H1 (cell line): Measurements from ENCODE around the gene RASGRF1. TPM values are rescaled to one million over a fixed set of nuclear protein-coding genes. Genes with fewer than 3 reads are reported as not detected.

Experiments
- CTCF ChIA-PET: fragments of 300-600 bp; sonication (Branson Sonifier 250); formaldehyde crosslinking; loops from one replicate; lab custom pipeline; 2021; ENCODE audit not compliant: partially characterized antibody; lab: Charles Lee
- POLR2A ChIA-PET: fragments of 300-600 bp; sonication (Branson Sonifier 250); formaldehyde crosslinking; loops from one replicate; lab custom pipeline; 2021; ENCODE audit warnings: inconsistent platforms; ENCODE audit not compliant: partially characterized antibody; lab: Charles Lee
- DNase-seq, 2 experiments: peaks; one replicate each; pipeline versions ENCODE4 v3.0.0 to v3.0.0-alpha.2; 2010 to 2022; ENCODE audit warnings: low spot score in 2 of 2, low read depth in 1 of 2, mixed read lengths in 1 of 2
- FAIRE-seq: peaks from 2 replicates; lab custom pipeline; 2011; peaks lifted over from hg19 to GRCh38; lab: Jason Lieb, UNC
- H2AFZ ChIP-seq: 2 replicates; pipeline ENCODE4 v1.8.1; 2012; ENCODE audit warnings: low read length, inconsistent platforms
- H2AK5ac ChIP-seq: 2 replicates; pipeline ENCODE4 v1.6.1; 2013; ENCODE audit warnings: low read depth, low read length
- H2BK120ac ChIP-seq: replicated peaks from 2 replicates; pipeline ENCODE3; 2013; ENCODE audit warnings: low read depth, low read length, inconsistent platforms
- H2BK12ac ChIP-seq: 2 replicates; pipeline ENCODE4 v1.6.1; 2013; ENCODE audit warnings: low read depth, low read length
- H2BK15ac ChIP-seq: 2 replicates; pipeline ENCODE4 v1.6.1; 2013; ENCODE audit warnings: low read length
- H2BK20ac ChIP-seq: 2 replicates; pipeline ENCODE4 v1.6.1; 2013; ENCODE audit warnings: low read length
- H2BK5ac ChIP-seq: 2 replicates; pipeline ENCODE4 v1.6.1; 2013; ENCODE audit warnings: low read depth, low read length
- H3K14ac ChIP-seq: 2 replicates; pipeline ENCODE4 v1.6.1; 2013; ENCODE audit warnings: inconsistent platforms; ENCODE audit not compliant: insufficient read length
- H3K18ac ChIP-seq: 2 replicates; pipeline ENCODE4 v1.6.1; 2013; ENCODE audit warnings: low read length; ENCODE audit errors: extremely low read depth
- H3K23ac ChIP-seq: 2 replicates; pipeline ENCODE4 v1.6.1; 2013; ENCODE audit warnings: inconsistent platforms; ENCODE audit not compliant: insufficient read length
- H3K23me2 ChIP-seq: 2 replicates; pipeline ENCODE4 v1.6.1; 2013; ENCODE audit warnings: low read depth, low read length
- H3K27ac ChIP-seq: 2 replicates; pipeline ENCODE4 v1.6.1; 2011; ENCODE audit warnings: low read depth, low read length, inconsistent platforms
- H3K27me3 ChIP-seq, 4 experiments: replicated peaks in 1 of 4; 1 replicate in 1 of 4; 2 replicates in 3 of 4; pipeline versions ENCODE4 v1.6.1 to v1.8.1; 2011 to 2013; ENCODE audit warnings: low read length in 3 of 4, mild to moderate bottlenecking in 3 of 4, inconsistent platforms in 2 of 4, mixed read lengths in 2 of 4, moderate library complexity in 1 of 4; ENCODE audit not compliant: control insufficient read depth in 3 of 4, insufficient read depth in 3 of 4; ENCODE audit errors: extremely low read depth in 1 of 4
- H3K36me3 ChIP-seq, 4 experiments: 2 replicates each; pipeline versions ENCODE4 v1.6.1 to v1.8.1; 2011 to 2013; ENCODE audit warnings: mild to moderate bottlenecking in 4 of 4, low read length in 3 of 4, moderate library complexity in 2 of 4, control low read depth in 1 of 4, inconsistent platforms in 1 of 4; ENCODE audit not compliant: insufficient read depth in 4 of 4, control insufficient read depth in 2 of 4
- H3K4ac ChIP-seq: replicated peaks from 2 replicates; pipeline ENCODE3; 2013; ENCODE audit warnings: low read length, low read depth, mixed read lengths, inconsistent platforms; ENCODE audit not compliant: insufficient read length
- H3K4me1 ChIP-seq, 4 experiments: replicated peaks in 1 of 4; 1 replicate in 1 of 4; 2 replicates in 3 of 4; pipeline versions ENCODE4 v1.6.1 to v1.8.1; 2011 to 2013; ENCODE audit warnings: low read length in 3 of 4, inconsistent platforms in 2 of 4, mixed read lengths in 1 of 4; ENCODE audit not compliant: insufficient read depth in 4 of 4, control insufficient read depth in 3 of 4
- H3K4me2 ChIP-seq, 2 experiments: 2 replicates each; pipeline versions ENCODE4 v1.6.1 to v1.8.1; 2011 to 2013; ENCODE audit warnings: low read depth in 2 of 2, low read length in 2 of 2, control low read depth in 1 of 2, inconsistent platforms in 1 of 2, mild to moderate bottlenecking in 1 of 2; ENCODE audit not compliant: insufficient read depth in 1 of 2
- H3K4me3 ChIP-seq, 4 experiments: fragments of 200-600, 300-600 bp in 1 of 4; sonication (generic), shearing (Covaris generic), sonication (Bioruptor Twin) in 1 of 4; 2 replicates each; pipeline versions ENCODE4 v1.5.1 to v1.8.1; 2011 to 2016; ENCODE audit warnings: low read length in 4 of 4, low read depth in 3 of 4, control low read depth in 2 of 4, inconsistent platforms in 2 of 4, mild to moderate bottlenecking in 2 of 4, mixed read lengths in 1 of 4, moderate library complexity in 1 of 4; ENCODE audit not compliant: insufficient read depth in 2 of 4; ENCODE audit errors: extremely low read depth in 1 of 4
- H3K56ac ChIP-seq: replicated peaks from 2 replicates; pipeline ENCODE3; 2013; ENCODE audit warnings: low read depth, mild to moderate bottlenecking, mixed read lengths, low read length, inconsistent platforms; ENCODE audit not compliant: insufficient read length
- H3K79me1 ChIP-seq: 2 replicates; pipeline ENCODE4 v1.6.1; 2013; ENCODE audit warnings: low read depth, low read length, control low read depth
- H3K79me2 ChIP-seq, 2 experiments: 2 replicates each; pipeline versions ENCODE4 v1.6.1 to v1.8.1; 2012 to 2013; ENCODE audit warnings: low read length in 2 of 2, mild to moderate bottlenecking in 2 of 2, inconsistent platforms in 1 of 2; ENCODE audit not compliant: insufficient read depth in 2 of 2, control insufficient read depth in 1 of 2
- H3K9ac ChIP-seq, 4 experiments: replicated peaks in 1 of 4; 1 replicate in 1 of 4; 2 replicates in 3 of 4; pipeline versions ENCODE4 v1.6.1 to v1.8.1; 2011 to 2013; ENCODE audit warnings: low read depth in 3 of 4, low read length in 3 of 4, control low read depth in 2 of 4, mild to moderate bottlenecking in 2 of 4, moderate library complexity in 2 of 4, inconsistent platforms in 1 of 4; ENCODE audit errors: extremely low read depth in 1 of 4
- H3K9me3 ChIP-seq, 2 experiments: 2 replicates each; pipeline versions ENCODE4 v1.6.1 to v1.8.1; 2012 to 2013; ENCODE audit warnings: mild to moderate bottlenecking in 2 of 2, moderate library complexity in 2 of 2, control low read depth in 1 of 2, inconsistent platforms in 1 of 2, low read depth in 1 of 2, low read length in 1 of 2, mixed read lengths in 1 of 2; ENCODE audit not compliant: insufficient read depth in 2 of 2
- H4K20me1 ChIP-seq, 2 experiments: replicated peaks in 1 of 2; 2 replicates each; pipeline versions ENCODE3 to v1.8.1; 2011 to 2013; ENCODE audit warnings: inconsistent platforms in 2 of 2, low read length in 2 of 2, mild to moderate bottlenecking in 1 of 2; ENCODE audit not compliant: insufficient read depth in 2 of 2, control insufficient read depth in 1 of 2
- H4K5ac ChIP-seq: 2 replicates; pipeline ENCODE4 v1.6.1; 2013; ENCODE audit warnings: low read length, low read depth, mixed read lengths, inconsistent platforms; ENCODE audit not compliant: insufficient read length
- H4K8ac ChIP-seq: 2 replicates; pipeline ENCODE4 v1.8.0; 2013; ENCODE audit warnings: mild to moderate bottlenecking, moderate library complexity, low read length, inconsistent platforms; ENCODE audit not compliant: insufficient read depth; ENCODE audit errors: extremely low read depth
- H4K91ac ChIP-seq: replicated peaks from 2 replicates; pipeline ENCODE3; 2013; ENCODE audit warnings: low read length, mixed read lengths, inconsistent platforms; ENCODE audit not compliant: insufficient read length
- CTBP2 ChIP-seq: IDR thresholded peaks from 2 replicates; pipeline ENCODE4 v1.7.0; 2011; ENCODE audit warnings: borderline replicate concordance, mild to moderate bottlenecking, moderate library complexity, mixed read lengths, low read length; ENCODE audit not compliant: insufficient read depth, insufficient read length
- RXRA ChIP-seq: IDR thresholded peaks from 2 replicates; pipeline ENCODE4 v1.6.1; 2011; ENCODE audit warnings: low read depth, mild to moderate bottlenecking, low read length, moderate library complexity; ENCODE audit not compliant: insufficient read depth
- SAP30 ChIP-seq: fragments of 300-600 bp; sonication (generic); IDR thresholded peaks from 2 replicates; pipeline ENCODE4 v1.7.1; 2012; ENCODE audit warnings: low read length, moderate library complexity, mild to moderate bottlenecking, inconsistent platforms; ENCODE audit not compliant: insufficient read depth, insufficient replicate concordance
- SIRT6 ChIP-seq: IDR thresholded peaks from one replicate; pipeline ENCODE4 v1.7.1; 2012; ENCODE audit warnings: low read length, inconsistent platforms
- WGBS, 2 experiments: shearing (Covaris generic) in 1 of 2; methylation state at CpG; one replicate each; pipeline versions ENCODE4 v1.1.6 to v1.1.7; 2013 to 2015; ENCODE audit warnings: low lambda C conversion rate in 2 of 2, mixed read lengths in 2 of 2, inconsistent platforms in 1 of 2, low coverage in 1 of 2, missing lambda C conversion rate in 1 of 2; ENCODE audit not compliant: insufficient replicate concordance in 2 of 2, insufficient coverage in 1 of 2, insufficient read length in 1 of 2; ENCODE audit errors: extremely low coverage in 1 of 2, missing lambda C conversion rate in 1 of 2; 5-methylcytosine and 5-hydroxymethylcytosine counted together
- polyA plus RNA-seq, 7 experiments: library from polyadenylated mRNA; depleted of rRNA in 3 of 7; stranded (reverse) in 5 of 7; unstranded in 2 of 7; fragments of >200 nt in 5 of 7; fragments of 200-250 nt in 2 of 7; gene quantifications; 1 replicate in 5 of 7; 2 replicates in 1 of 7; 4 replicates in 1 of 7; pipeline versions ENCODE4 v1.2.1 to v1.2.3, GENCODE V29; 2011 to 2013; ENCODE audit warnings: missing spikeins in 2 of 7, mixed read lengths in 2 of 7
- total RNA-seq: library from RNA; stranded (reverse); fragmentation: NEBNext Ultra II Directional; extraction: Animal tissue kit (Norgen Biotek cat#: 25700); gene quantifications from 2 replicates; pipeline ENCODE4 v1.2.1, GENCODE V29; 2021
- TF ChIP-seq, protein P1 (sequence below): IDR thresholded peaks from 2 replicates; pipeline ENCODE4 v1.6.1; 2011; ENCODE audit warnings: low read depth, mild to moderate bottlenecking, low read length; ENCODE audit not compliant: insufficient read depth

Gene RASGRF1
- total and polyA plus RNA-seq, 2 of the 8 experiments (the other 6 are each of a cell fraction or from before 2014, with no cell fraction given) = 0.42 to 0.67 TPM

DNA sequence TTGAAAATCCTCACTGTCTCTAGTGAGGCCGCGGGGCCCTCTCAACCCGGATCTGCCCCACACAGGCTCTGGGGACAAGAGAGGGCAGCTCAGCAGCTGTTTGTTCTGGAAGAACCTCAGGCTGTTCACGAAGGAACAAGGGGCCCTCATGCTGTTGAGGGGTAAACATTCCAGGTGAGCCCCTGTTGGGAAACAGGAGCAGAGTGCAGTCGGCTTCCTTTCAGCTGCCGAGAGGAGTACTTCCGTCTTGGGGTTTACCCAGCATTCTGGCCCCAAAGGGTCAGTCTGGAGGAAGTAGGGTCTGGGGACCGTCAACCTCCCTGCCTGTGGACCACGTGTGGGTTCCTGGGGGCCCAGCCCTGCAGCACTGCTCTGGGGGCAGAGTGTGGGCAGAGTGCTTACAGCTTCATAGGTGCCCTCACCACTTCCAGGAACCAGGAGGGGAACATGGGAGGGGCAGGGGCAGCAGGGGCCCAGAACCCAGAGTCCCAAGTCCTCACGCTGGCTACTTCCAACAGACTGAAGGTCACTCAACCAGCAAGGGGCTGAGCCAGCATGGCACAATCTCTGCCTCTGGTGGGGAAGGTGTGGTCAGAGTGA is 96.5 kb downstream of the RASGRF1 start:
- no peak for FAIRE-seq
- Histone ChIP-seq H2BK12ac (peak overlapping the region; percentile 23; the same call in 1 of the 2 replicates), H3K9me3 (no peaks in the 10 kb centered on the region), H3K27me3 (no peaks in the 10 kb centered on the region; a peak in 1 of 7 replicates), H3K27ac (no peak overlapping the region; the same call in 1 of the 2 replicates), H3K14ac (no peak overlapping the region), H3K4ac (no peak overlapping the region), H3K56ac (no peak overlapping the region), H2BK20ac (no peak overlapping the region), H3K4me2 (no peak overlapping the region), H3K79me1 (no peaks in the 10 kb centered on the region), H3K18ac (no peak overlapping the region)
- TF ChIP-seq RXRA (no peak), SAP30 (no peak), SIRT6 (no peak), CTBP2 (no peak)
- TF ChIP-seq, protein P1, sequence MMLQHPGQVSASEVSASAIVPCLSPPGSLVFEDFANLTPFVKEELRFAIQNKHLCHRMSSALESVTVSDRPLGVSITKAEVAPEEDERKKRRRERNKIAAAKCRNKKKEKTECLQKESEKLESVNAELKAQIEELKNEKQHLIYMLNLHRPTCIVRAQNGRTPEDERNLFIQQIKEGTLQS = no peak
- TF ChIP-seq, all 59 proteins: peak for 0
- Histone ChIP-seq H3K9ac (no peak overlapping the region), H4K91ac (no peak overlapping the region), H4K5ac (no peak overlapping the region), H3K23me2 (peaks cover 4% of the 10 kb centered on the region; the same call in 1 of the 2 replicates), H2BK5ac (no peak overlapping the region), H2AK5ac (no peak overlapping the region), H3K4me3 (no peak overlapping the region), H2BK120ac (no peak overlapping the region), H2AFZ (no peak overlapping the region), H4K20me1 (peaks cover 0 to 5% of the 10 kb centered on the region in 2 experiments), H3K36me3 (no peaks in the 10 kb centered on the region), H4K8ac (0 out of 2 replicates have a peak overlapping the region, but pooled peaks have one; percentile 11), H3K23ac (no peak overlapping the region), H3K79me2 (no peaks in the 10 kb centered on the region), H3K4me1 (peaks cover 0 to 23% (median 14%) of the 10 kb centered on the region in 4 experiments; a peak in 5 of 7 replicates), H2BK15ac (no peak overlapping the region)
- ChIA-PET CTCF (interaction anchor here (0.6 to 4.1 kb wide), 14 partner anchors 9 to 191 kb away, joined by 3 to 38 read pairs (median 3); no protein-coding TSS in a partner anchor), POLR2A (interaction anchor here (0.6 kb wide), 1 partner anchor 38 kb away, joined by 3 read pairs; no protein-coding TSS in a partner anchor)
- 77% methylated on average over 10 of the region's 10 CpGs; no CpG with 5 or more reads in 1 of the 2 experiments for WGBS, 2 experiments
- no peak for DNase-seq
